ENCODE data around the gene AQP2.

DNA sequence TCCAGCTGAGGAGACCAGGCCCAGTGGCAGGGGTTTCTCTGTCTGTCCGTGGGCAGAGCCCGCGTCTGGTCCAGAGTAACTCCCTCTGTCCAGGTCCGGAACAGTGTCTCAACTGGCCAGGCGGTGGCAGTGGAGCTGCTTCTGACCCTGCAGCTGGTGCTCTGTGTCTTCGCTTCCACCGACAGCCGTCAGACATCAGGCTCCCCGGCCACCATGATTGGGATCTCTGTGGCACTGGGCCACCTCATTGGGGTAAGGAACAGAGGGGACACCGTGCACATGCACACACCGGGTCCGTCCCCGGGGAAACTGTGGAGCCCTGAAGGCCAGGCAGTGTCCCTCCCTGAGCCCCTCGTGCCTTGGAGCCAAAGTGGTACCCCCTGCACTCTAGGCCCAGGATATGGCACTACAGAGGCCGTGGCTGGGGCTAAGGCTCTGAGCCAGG lies 23.7 kb downstream of the AQP2 start:
- TF ChIP-seq EZH2phosphoT487 (IDR thresholded peaks at IDR 0.05; ENCODE audit: borderline replicate concordance, low read depth, low read length), result no peak
- TF ChIP-seq, protein P1, sequence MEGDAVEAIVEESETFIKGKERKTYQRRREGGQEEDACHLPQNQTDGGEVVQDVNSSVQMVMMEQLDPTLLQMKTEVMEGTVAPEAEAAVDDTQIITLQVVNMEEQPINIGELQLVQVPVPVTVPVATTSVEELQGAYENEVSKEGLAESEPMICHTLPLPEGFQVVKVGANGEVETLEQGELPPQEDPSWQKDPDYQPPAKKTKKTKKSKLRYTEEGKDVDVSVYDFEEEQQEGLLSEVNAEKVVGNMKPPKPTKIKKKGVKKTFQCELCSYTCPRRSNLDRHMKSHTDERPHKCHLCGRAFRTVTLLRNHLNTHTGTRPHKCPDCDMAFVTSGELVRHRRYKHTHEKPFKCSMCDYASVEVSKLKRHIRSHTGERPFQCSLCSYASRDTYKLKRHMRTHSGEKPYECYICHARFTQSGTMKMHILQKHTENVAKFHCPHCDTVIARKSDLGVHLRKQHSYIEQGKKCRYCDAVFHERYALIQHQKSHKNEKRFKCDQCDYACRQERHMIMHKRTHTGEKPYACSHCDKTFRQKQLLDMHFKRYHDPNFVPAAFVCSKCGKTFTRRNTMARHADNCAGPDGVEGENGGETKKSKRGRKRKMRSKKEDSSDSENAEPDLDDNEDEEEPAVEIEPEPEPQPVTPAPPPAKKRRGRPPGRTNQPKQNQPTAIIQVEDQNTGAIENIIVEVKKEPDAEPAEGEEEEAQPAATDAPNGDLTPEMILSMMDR (conservative IDR thresholded peaks at IDR 0.05; ENCODE audit: low read length), result no peak
